ENCODE data around the gene MCF2L. TPM values are rescaled to one million over a fixed set of nuclear protein-coding genes. Genes with fewer than 3 reads are reported as not detected.

The MCF2L gene
- total RNA-seq, 1 experiment from 2014 or later: not detected

- Histone ChIP-seq H3K4me3 (ENCODE audit: low read length) (no peak overlapping the region), H4K20me1 (ENCODE audit: insufficient read depth, low read depth, low read length) (no peaks in the 10 kb centered on the region), H3K27me3 (ENCODE audit: low read length) (no peaks in the 10 kb centered on the region), H3K9ac (ENCODE audit: low read length) (no peak overlapping the region), H3K79me2 (ENCODE audit: low read length) (no peaks in the 10 kb centered on the region), H3K36me3 (ENCODE audit: insufficient read depth, low read length) (no peaks in the 10 kb centered on the region), H3K9me3 (ENCODE audit: low read length) (no peaks in the 10 kb centered on the region), H3K9me2 (replicated peaks; ENCODE audit: insufficient read depth, low read length) (no peaks in the 10 kb centered on the region), H3K27ac (ENCODE audit: low read length) (no peak overlapping the region), H3K4me2 (ENCODE audit: low read depth, low read length, poor library complexity, severe bottlenecking) (no peak overlapping the region), H2AFZ (ENCODE audit: low read length) (no peak overlapping the region), H3K4me1 (ENCODE audit: low read length) (no peaks in the 10 kb centered on the region)
- no peak for DNase-seq
These were observed 29.7 kb downstream of the MCF2L start for GRCh38 chr13:112998521-112999280.

GRCh38 chr13:112999414-113000177, 30.6 kb downstream of the MCF2L start:
- H3K27me3 ChIP-seq (ENCODE audit: low read length): no peaks in the 10 kb centered on the region
- no peak for DNase-seq
- H3K27ac ChIP-seq (ENCODE audit: low read length): no peak overlapping the region
- H3K4me2 ChIP-seq (ENCODE audit: low read depth, low read length, poor library complexity, severe bottlenecking): no peak overlapping the region
- no peak overlapping the region for H2AFZ ChIP-seq (ENCODE audit: low read length)
- H3K4me1 ChIP-seq (ENCODE audit: low read length): no peaks in the 10 kb centered on the region
- H3K36me3 ChIP-seq (ENCODE audit: insufficient read depth, low read length): no peaks in the 10 kb centered on the region
- H3K9ac ChIP-seq (ENCODE audit: low read length): no peak overlapping the region
- H3K4me3 ChIP-seq (ENCODE audit: low read length): no peak overlapping the region
- H3K79me2 ChIP-seq (ENCODE audit: low read length): no peaks in the 10 kb centered on the region
- no peaks in the 10 kb centered on the region for H3K9me2 ChIP-seq (replicated peaks; ENCODE audit: insufficient read depth, low read length)
- no peaks in the 10 kb centered on the region for H4K20me1 ChIP-seq (ENCODE audit: insufficient read depth, low read depth, low read length)
- no peaks in the 10 kb centered on the region for H3K9me3 ChIP-seq (ENCODE audit: low read length)

GRCh38 chr13:113000575-113000974, 31.6 kb downstream of the MCF2L start:
- Histone ChIP-seq H4K20me1 (ENCODE audit: insufficient read depth, low read depth, low read length) (no peaks in the 10 kb centered on the region), H3K4me1 (ENCODE audit: low read length) (no peaks in the 10 kb centered on the region), H3K9ac (ENCODE audit: low read length) (no peak overlapping the region), H3K79me2 (ENCODE audit: low read length) (no peaks in the 10 kb centered on the region), H3K36me3 (ENCODE audit: insufficient read depth, low read length) (no peaks in the 10 kb centered on the region), H3K4me2 (ENCODE audit: low read depth, low read length, poor library complexity, severe bottlenecking) (no peak overlapping the region), H3K9me2 (replicated peaks; ENCODE audit: insufficient read depth, low read length) (no peaks in the 10 kb centered on the region), H2AFZ (ENCODE audit: low read length) (no peak overlapping the region), H3K27ac (ENCODE audit: low read length) (no peak overlapping the region), H3K9me3 (ENCODE audit: low read length) (no peaks in the 10 kb centered on the region), H3K4me3 (ENCODE audit: low read length) (no peak overlapping the region), H3K27me3 (ENCODE audit: low read length) (no peaks in the 10 kb centered on the region)
- DNase-seq: no peak

DNA sequence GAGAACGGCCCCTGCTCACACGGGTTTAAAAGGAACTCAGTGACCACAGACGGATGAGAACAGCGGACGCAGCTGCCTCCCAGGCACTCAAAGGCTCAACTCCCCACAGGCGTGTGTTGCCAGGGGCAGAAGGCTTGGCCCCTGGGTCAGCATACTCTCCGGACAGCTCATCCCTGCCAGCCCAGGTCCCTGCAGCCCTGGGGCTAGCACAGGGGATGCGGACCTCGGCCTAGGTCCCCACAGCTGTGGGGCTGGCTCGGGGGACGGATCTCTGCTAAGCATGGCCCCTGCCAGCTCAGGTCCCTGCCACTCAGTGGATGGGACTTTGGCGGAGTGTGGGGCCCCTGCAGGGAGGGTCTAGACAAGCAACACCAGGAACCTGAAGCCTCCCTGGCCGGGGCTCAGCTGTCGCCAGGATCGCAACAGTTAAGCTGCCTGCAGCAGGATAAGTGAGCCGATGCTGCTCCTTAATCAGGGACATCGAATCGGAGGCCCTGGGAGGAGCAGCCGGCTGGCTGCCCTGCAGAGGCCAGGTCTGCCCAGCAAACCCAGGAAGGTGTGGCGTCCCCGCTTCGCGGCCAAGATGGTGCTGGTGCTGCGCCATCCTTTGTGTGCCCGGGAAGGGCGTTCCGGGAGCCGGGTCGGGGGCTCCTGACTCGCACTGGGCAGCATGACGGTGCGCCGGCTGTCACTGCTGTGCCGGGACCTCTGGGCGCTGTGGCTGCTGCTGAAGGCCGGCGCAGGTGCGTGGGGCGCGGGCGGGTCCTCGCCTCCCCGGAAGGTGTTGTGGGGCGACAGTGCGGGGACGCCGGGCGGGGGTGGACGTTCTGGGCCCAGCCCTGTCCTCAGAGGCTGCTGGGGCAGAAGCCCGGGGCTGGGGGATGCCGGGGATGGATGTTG, 32.5 kb downstream of the MCF2L start:
- H3K9ac ChIP-seq (ENCODE audit: low read length): no peak overlapping the region

DNA sequence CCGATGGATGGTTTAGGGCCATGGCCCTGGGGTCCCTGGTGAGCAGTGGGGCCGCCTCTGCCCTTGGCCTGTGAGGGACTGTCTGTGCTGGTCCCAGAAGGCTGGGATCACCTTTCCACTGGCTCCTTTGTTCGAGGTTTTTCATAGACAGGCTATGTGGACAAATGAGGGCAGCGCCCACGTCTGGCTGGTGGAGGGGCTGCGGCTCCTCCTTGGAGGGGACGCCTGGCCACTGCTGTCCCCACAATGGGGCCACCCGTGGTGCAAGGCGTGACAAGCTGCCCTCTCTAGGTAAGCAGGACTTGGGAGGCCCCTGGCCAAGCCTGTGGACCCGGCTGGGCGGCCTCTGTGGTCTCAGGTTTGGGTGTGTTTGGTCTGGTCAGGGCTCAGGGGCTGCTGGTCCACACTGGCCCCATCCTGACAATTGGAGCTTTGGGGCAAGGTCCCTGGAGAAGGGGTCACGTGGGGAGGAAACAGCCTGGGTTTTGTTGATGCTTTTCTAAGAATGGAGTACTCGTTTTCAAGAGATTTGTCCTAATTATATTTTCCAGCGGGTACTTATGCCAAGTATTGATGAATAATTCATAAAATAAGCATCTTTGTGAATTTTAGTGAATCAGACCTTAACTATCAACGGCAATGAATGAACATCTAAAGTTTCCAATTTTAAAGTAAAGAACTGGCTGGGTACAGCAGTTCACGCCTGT, 33.3 kb downstream of the MCF2L start:
- Histone ChIP-seq H3K27me3 (ENCODE audit: low read length) (no peaks in the 10 kb centered on the region), H3K79me2 (ENCODE audit: low read length) (no peaks in the 10 kb centered on the region), H2AFZ (ENCODE audit: low read length) (no peak overlapping the region), H3K4me1 (ENCODE audit: low read length) (no peaks in the 10 kb centered on the region), H3K4me3 (ENCODE audit: low read length) (no peak overlapping the region), H3K27ac (ENCODE audit: low read length) (no peak overlapping the region), H3K4me2 (ENCODE audit: low read depth, low read length, poor library complexity, severe bottlenecking) (no peak overlapping the region), H3K9me3 (ENCODE audit: low read length) (no peaks in the 10 kb centered on the region), H3K9me2 (replicated peaks; ENCODE audit: insufficient read depth, low read length) (no peaks in the 10 kb centered on the region), H3K36me3 (ENCODE audit: insufficient read depth, low read length) (no peaks in the 10 kb centered on the region), H3K9ac (ENCODE audit: low read length) (no peak overlapping the region), H4K20me1 (ENCODE audit: insufficient read depth, low read depth, low read length) (no peaks in the 10 kb centered on the region)
- DNase-seq: no peak

More for the DNA sequence above, 32.5 kb downstream of the MCF2L start:
- H3K36me3 ChIP-seq (ENCODE audit: insufficient read depth, low read length): no peaks in the 10 kb centered on the region
- no peaks in the 10 kb centered on the region for H4K20me1 ChIP-seq (ENCODE audit: insufficient read depth, low read depth, low read length)
- H3K27ac ChIP-seq (ENCODE audit: low read length): no peak overlapping the region
- H3K27me3 ChIP-seq (ENCODE audit: low read length): no peaks in the 10 kb centered on the region
- no peak overlapping the region for H3K4me3 ChIP-seq (ENCODE audit: low read length)
- H3K79me2 ChIP-seq (ENCODE audit: low read length): no peaks in the 10 kb centered on the region
- no peak overlapping the region for H2AFZ ChIP-seq (ENCODE audit: low read length)
- H3K4me2 ChIP-seq (ENCODE audit: low read depth, low read length, poor library complexity, severe bottlenecking): no peak overlapping the region
- no peaks in the 10 kb centered on the region for H3K4me1 ChIP-seq (ENCODE audit: low read length)
- H3K9me3 ChIP-seq (ENCODE audit: low read length): no peaks in the 10 kb centered on the region
- H3K9me2 ChIP-seq (replicated peaks; ENCODE audit: insufficient read depth, low read length): no peaks in the 10 kb centered on the region
- no peak for DNase-seq

DNA sequence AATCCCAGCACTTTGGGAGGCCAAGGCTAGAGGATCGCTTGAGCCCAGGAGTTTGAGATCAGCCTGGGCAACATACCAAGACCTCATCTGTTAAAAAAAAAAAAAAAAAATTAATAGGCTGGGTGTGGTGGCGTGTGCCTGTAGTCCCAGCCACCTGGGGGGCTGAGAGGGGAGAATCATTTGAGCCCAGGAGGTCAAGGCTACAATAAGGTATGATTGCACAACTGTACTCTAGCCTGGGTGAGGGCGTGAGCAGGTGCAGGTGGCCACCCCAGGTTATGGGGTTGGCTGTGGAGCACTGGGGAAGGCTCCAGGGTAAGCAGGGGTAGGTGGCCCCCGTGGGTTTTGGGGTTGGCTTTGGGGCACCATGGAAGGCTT, 33.9 kb downstream of the MCF2L start:
- no peak for DNase-seq
- Histone ChIP-seq H3K9me3 (ENCODE audit: low read length) (no peaks in the 10 kb centered on the region), H4K20me1 (ENCODE audit: insufficient read depth, low read depth, low read length) (no peaks in the 10 kb centered on the region), H3K4me3 (ENCODE audit: low read length) (no peak overlapping the region), H2AFZ (ENCODE audit: low read length) (no peak overlapping the region), H3K4me2 (ENCODE audit: low read depth, low read length, poor library complexity, severe bottlenecking) (no peak overlapping the region), H3K9ac (ENCODE audit: low read length) (no peak overlapping the region), H3K36me3 (ENCODE audit: insufficient read depth, low read length) (no peaks in the 10 kb centered on the region), H3K9me2 (replicated peaks; ENCODE audit: insufficient read depth, low read length) (no peaks in the 10 kb centered on the region), H3K27ac (ENCODE audit: low read length) (no peak overlapping the region), H3K4me1 (ENCODE audit: low read length) (no peaks in the 10 kb centered on the region), H3K27me3 (ENCODE audit: low read length) (no peaks in the 10 kb centered on the region), H3K79me2 (ENCODE audit: low read length) (no peaks in the 10 kb centered on the region)

DNA sequence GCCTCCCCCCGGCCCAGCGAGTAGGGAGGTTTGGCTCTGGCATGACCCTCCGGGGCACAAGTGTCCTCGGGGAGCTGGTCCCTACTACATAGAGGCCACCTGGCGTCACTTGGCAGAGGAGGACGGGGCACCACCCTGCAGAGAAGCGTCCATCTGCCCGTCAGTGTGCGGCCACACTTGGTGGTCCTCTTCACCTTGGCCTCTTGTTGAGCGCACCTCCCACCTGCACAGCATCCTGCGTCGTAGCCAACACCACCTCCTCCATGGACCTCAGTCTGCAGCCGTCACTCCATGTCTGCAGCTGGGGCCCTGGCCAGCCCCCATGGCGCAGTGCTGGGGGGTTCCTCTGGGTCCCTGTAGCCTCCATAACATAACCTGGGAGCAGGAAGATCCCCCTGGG, 35.1 kb downstream of the MCF2L start:
- Histone ChIP-seq H3K4me3 (ENCODE audit: low read length) (no peak overlapping the region), H2AFZ (ENCODE audit: low read length) (no peak overlapping the region), H3K9ac (ENCODE audit: low read length) (no peak overlapping the region), H3K4me1 (ENCODE audit: low read length) (no peaks in the 10 kb centered on the region), H4K20me1 (ENCODE audit: insufficient read depth, low read depth, low read length) (no peaks in the 10 kb centered on the region), H3K36me3 (ENCODE audit: insufficient read depth, low read length) (no peaks in the 10 kb centered on the region), H3K79me2 (ENCODE audit: low read length) (no peaks in the 10 kb centered on the region), H3K4me2 (ENCODE audit: low read depth, low read length, poor library complexity, severe bottlenecking) (no peak overlapping the region), H3K9me2 (replicated peaks; ENCODE audit: insufficient read depth, low read length) (no peaks in the 10 kb centered on the region), H3K27ac (ENCODE audit: low read length) (no peak overlapping the region), H3K27me3 (ENCODE audit: low read length) (no peaks in the 10 kb centered on the region), H3K9me3 (ENCODE audit: low read length) (no peaks in the 10 kb centered on the region)
- DNase-seq: no peak

Data from Karpas-422 (cell line).